ENCODE data around the gene MST1. TPM values are rescaled to one million over a fixed set of nuclear protein-coding genes. Genes with fewer than 3 reads are reported as not detected.

The MST1 gene
- total RNA-seq, 4 donors from 2014 or later, result 1.7 to 4.7 (median 3.8) TPM

DNA sequence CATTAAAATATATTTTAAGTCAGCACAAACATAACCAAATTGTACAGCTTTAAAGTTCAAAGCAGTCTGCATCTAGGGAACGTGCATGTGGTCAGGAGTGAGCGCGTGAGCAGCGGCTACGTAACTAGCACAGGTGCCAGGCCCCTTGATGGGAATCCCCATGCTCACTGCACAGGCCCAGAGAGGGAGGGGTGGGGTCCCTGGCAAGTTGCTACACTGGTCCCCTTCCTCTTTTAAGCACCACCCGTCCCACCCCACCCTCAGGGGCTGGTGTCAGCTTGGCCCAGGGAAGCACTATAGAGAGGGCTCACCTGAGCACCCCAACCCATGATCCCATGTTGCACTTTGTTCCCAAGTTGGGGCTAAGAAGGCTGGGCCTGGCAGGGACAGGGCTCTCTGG lies 35.3 kb upstream of the MST1 start:
- no peaks in the 10 kb centered on the region for H3K9me3 ChIP-seq
- H3K4me1 ChIP-seq, result peaks cover 24 to 46% (median 39%) of the 10 kb centered on the region in 4 donors
- H3K27ac ChIP-seq (replicated peaks in 1 of 4), result peak overlapping the region; percentile 92 to 98 (median 94)
- H3K4me3 ChIP-seq, result peak overlapping the region; percentile 86 to 99 (median 94)
- DNase-seq (ENCODE audit: extremely low spot score), result no peak
- H3K27me3 ChIP-seq, result no peaks in the 10 kb centered on the region
- 12% methylated on average over 6 of the region's 6 CpGs for WGBS
- H3K36me3 ChIP-seq, result peaks cover 13 to 70% (median 64%) of the 10 kb centered on the region in 4 donors
- no peak for TF ChIP-seq EP300 (IDR thresholded peaks at IDR 0.05)
- TF ChIP-seq, protein P1, sequence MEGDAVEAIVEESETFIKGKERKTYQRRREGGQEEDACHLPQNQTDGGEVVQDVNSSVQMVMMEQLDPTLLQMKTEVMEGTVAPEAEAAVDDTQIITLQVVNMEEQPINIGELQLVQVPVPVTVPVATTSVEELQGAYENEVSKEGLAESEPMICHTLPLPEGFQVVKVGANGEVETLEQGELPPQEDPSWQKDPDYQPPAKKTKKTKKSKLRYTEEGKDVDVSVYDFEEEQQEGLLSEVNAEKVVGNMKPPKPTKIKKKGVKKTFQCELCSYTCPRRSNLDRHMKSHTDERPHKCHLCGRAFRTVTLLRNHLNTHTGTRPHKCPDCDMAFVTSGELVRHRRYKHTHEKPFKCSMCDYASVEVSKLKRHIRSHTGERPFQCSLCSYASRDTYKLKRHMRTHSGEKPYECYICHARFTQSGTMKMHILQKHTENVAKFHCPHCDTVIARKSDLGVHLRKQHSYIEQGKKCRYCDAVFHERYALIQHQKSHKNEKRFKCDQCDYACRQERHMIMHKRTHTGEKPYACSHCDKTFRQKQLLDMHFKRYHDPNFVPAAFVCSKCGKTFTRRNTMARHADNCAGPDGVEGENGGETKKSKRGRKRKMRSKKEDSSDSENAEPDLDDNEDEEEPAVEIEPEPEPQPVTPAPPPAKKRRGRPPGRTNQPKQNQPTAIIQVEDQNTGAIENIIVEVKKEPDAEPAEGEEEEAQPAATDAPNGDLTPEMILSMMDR (IDR thresholded peaks at IDR 0.05), result no peak
- TF ChIP-seq POLR2AphosphoS5 (IDR thresholded peaks at IDR 0.05), result no peak
- no peak for TF ChIP-seq POLR2A (IDR thresholded peaks at IDR 0.05; ENCODE audit: low read depth)
- intact Hi-C loops (cut with DNase I), result loop anchor here (5.0 kb wide), 2 partner anchors 63 to 113 kb away; partner anchors contain the start of gene IP6K1

DNA sequence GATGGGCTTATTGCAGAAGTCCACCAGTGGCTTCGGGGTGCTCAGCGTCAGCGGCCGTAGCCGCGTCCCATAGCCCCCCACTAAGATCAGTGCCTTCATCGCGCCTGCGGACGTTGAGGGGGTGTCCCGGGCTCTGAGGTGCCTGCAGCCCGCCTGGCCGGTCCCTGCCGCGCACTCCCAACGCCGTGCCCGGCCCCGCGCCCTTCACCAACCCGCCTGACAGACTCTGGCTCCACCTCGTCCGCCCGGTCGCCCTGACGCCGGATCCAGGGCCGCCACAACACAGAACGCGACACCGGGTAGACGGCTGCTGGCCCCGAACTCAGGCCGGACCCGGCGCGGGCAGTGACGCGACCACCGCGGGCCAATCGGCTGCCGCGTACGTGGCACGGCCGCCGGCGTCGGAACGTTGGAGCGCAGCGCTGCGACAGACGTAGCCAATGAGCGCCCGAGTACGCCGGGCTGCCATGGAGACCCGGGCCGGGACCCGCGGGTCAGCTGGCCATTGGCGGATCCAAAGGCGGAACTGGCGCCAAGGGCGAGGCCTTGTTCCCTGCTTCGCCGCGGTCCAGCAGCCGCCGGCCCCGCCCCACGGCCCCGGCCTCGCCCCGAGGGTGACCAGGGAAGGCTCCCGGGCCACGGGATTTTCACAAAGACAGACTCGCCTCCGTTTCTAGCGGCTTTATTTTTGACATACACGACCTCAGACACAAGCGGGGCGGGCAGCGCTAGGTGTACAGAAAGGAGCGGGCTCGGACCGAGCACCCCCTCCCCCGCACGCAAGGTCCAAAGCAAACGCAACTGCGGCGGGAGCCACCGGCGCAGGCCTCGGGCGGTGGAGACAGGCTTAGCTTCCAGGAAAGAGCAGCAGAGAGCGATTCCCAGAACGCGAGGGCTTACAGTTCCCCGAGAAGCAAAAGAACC lies 34.6 kb upstream of the MST1 start, which contains the start of gene GMPPB:
Gene GMPPB, minus strand, starts transcription at position 324 of the 924 bp plus-strand sequence. Its CDS starts 225 bp downstream, at position 99.
- DNase-seq (ENCODE audit: extremely low spot score), result peak; percentile 99
- intact Hi-C loops (cut with DNase I), result loop anchor here (5.0 kb wide), 2 partner anchors 63 to 113 kb away; partner anchors contain the start of gene IP6K1
- Histone ChIP-seq H3K27ac (replicated peaks in 1 of 4) (peak within 1 kb of the TSS; percentile 92 to 98 (median 94)), H3K4me3 (peak within 1 kb of the TSS; percentile 86 to 99 (median 94)), H3K4me1 (peaks cover 29 to 51% (median 45%) of the 10 kb centered on the region in 4 donors), H3K9me3 (no peaks in the 10 kb centered on the region), H3K36me3 (peaks cover 13 to 64% (median 61%) of the 10 kb centered on the region in 4 donors), H3K27me3 (no peaks in the 10 kb centered on the region)
- TF ChIP-seq POLR2AphosphoS5 (IDR thresholded peaks at IDR 0.05) (peak; percentile 89 to 94), POLR2A (IDR thresholded peaks at IDR 0.05; ENCODE audit: low read depth) (peak; percentile 68), EP300 (IDR thresholded peaks at IDR 0.05) (no peak)
- TF ChIP-seq, protein P1 (IDR thresholded peaks at IDR 0.05), result no peak
- 0% methylated on average over 20 of the region's 102 CpGs for WGBS

DNA sequence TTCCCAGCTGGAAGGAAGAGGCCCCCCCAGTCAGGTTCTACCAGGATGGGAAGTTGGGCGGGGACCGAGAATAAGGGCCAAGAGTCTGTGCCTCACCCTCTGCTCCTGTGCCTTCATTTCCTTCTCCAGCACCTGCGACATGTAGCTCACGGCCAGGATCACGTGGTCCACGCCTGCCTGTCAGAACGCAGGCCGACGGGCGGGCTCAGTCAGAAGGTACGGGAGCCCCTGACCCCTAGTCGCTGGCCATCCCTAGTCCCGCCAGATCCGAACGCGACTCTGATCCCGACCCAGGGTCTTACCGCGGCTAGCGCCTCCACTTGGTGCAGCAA lies 34.0 kb upstream of the MST1 start:
- Histone ChIP-seq H3K36me3 (peaks cover 13 to 58% (median 57%) of the 10 kb centered on the region in 4 donors), H3K4me1 (peaks cover 35 to 57% (median 51%) of the 10 kb centered on the region in 4 donors), H3K27ac (replicated peaks in 1 of 4) (peak overlapping the region; percentile 92 to 98 (median 94)), H3K27me3 (no peaks in the 10 kb centered on the region), H3K4me3 (peak overlapping the region; percentile 86 to 99 (median 94)), H3K9me3 (no peaks in the 10 kb centered on the region)
- no CpG with 5 or more reads among the region's 20 CpGs for WGBS
- DNase-seq (ENCODE audit: extremely low spot score), result no peak
- intact Hi-C loops (cut with DNase I), result loop anchor here (5.0 kb wide), 2 partner anchors 64 to 114 kb away; partner anchors contain the start of gene IP6K1
- TF ChIP-seq POLR2A (IDR thresholded peaks at IDR 0.05; ENCODE audit: low read depth), result no peak
- no peak for TF ChIP-seq POLR2AphosphoS5 (IDR thresholded peaks at IDR 0.05)
- TF ChIP-seq, protein P1 (IDR thresholded peaks at IDR 0.05), result no peak
- no peak for TF ChIP-seq EP300 (IDR thresholded peaks at IDR 0.05)

GRCh38 chr3:49722896-49723295 lies 33.6 kb upstream of the MST1 start:
- Histone ChIP-seq H3K4me1 (peaks cover 35 to 61% (median 53%) of the 10 kb centered on the region in 4 donors), H3K4me3 (peak overlapping the region; percentile 86 to 99 (median 94)), H3K9me3 (no peaks in the 10 kb centered on the region), H3K27me3 (no peaks in the 10 kb centered on the region), H3K27ac (replicated peaks in 1 of 4) (peak overlapping the region; percentile 92 to 98 (median 94)), H3K36me3 (peaks cover 9 to 54% (median 53%) of the 10 kb centered on the region in 4 donors)
- 75% methylated on average over 5 of the region's 8 CpGs for WGBS
- intact Hi-C loops (cut with DNase I), result loop anchor here (5.0 kb wide), 2 partner anchors 64 to 114 kb away; partner anchors contain the start of gene IP6K1
- no peak for DNase-seq (ENCODE audit: extremely low spot score)
- TF ChIP-seq, protein P1 (IDR thresholded peaks at IDR 0.05), result no peak
- no peak for TF ChIP-seq EP300 (IDR thresholded peaks at IDR 0.05)
- no peak for TF ChIP-seq POLR2A (IDR thresholded peaks at IDR 0.05; ENCODE audit: low read depth)
- no peak for TF ChIP-seq POLR2AphosphoS5 (IDR thresholded peaks at IDR 0.05)

Measured in esophagus muscularis mucosa (tissue), 4 donors.